ENCODE data around the gene UNCX.
"Not testable (repeated sequence)": the region's sequence is repeated elsewhere in the genome, so short reads cannot be mapped to it uniquely, and the experiment has no call there.

DNA sequence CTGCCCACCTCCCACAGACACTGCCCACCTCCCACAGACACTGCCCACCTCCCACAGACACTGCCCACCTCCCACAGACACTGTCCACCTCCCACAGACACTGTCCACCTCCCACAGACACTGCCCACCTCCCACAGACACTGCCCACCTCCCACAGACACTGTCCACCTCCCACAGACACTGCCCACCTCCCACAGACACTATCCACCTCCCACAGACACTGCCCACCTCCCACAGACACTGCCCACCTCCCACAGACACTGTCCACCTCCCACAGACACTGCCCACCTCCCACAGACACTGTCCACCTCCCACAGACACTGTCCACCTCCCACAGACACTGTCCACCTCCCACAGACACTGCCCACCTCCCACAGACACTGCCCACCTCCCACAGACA is 39.5 kb downstream of the UNCX start:
- TF ChIP-seq, protein P1, sequence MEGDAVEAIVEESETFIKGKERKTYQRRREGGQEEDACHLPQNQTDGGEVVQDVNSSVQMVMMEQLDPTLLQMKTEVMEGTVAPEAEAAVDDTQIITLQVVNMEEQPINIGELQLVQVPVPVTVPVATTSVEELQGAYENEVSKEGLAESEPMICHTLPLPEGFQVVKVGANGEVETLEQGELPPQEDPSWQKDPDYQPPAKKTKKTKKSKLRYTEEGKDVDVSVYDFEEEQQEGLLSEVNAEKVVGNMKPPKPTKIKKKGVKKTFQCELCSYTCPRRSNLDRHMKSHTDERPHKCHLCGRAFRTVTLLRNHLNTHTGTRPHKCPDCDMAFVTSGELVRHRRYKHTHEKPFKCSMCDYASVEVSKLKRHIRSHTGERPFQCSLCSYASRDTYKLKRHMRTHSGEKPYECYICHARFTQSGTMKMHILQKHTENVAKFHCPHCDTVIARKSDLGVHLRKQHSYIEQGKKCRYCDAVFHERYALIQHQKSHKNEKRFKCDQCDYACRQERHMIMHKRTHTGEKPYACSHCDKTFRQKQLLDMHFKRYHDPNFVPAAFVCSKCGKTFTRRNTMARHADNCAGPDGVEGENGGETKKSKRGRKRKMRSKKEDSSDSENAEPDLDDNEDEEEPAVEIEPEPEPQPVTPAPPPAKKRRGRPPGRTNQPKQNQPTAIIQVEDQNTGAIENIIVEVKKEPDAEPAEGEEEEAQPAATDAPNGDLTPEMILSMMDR (IDR thresholded peaks at IDR 0.05) = not testable (repeated sequence)
- TF ChIP-seq POLR2A (IDR thresholded peaks at IDR 0.05) = not testable (repeated sequence)

All from testis (tissue), 2 donors.